Fibroblast of pulmonary artery (primary cell): ENCODE results near the gene LAMB4.
A peak's percentile ranks its signal among the peaks of the same experiment; 100 is the strongest.

Source experiments
- DNase-seq: peaks from one replicate; pipeline ENCODE4 v3.0.0-alpha.2; 2010; ENCODE audit warnings: low read depth
- H3K4me3 ChIP-seq: replicated peaks from 2 replicates; pipeline ENCODE4 v1.5.1; 2011; ENCODE audit warnings: low read depth, mild to moderate bottlenecking, control low read depth, low read length, moderate library complexity
- TF ChIP-seq, protein P1 (sequence below): IDR thresholded peaks from 2 replicates; pipeline ENCODE4 v1.5.1; 2011; ENCODE audit warnings: mild to moderate bottlenecking, control low read depth, low read length, inconsistent platforms; ENCODE audit errors: missing control alignments

The LAMB4 gene

GRCh38 chr7:107995184-107996071 lies 134.7 kb downstream of the LAMB4 start:
- TF ChIP-seq, protein P1, sequence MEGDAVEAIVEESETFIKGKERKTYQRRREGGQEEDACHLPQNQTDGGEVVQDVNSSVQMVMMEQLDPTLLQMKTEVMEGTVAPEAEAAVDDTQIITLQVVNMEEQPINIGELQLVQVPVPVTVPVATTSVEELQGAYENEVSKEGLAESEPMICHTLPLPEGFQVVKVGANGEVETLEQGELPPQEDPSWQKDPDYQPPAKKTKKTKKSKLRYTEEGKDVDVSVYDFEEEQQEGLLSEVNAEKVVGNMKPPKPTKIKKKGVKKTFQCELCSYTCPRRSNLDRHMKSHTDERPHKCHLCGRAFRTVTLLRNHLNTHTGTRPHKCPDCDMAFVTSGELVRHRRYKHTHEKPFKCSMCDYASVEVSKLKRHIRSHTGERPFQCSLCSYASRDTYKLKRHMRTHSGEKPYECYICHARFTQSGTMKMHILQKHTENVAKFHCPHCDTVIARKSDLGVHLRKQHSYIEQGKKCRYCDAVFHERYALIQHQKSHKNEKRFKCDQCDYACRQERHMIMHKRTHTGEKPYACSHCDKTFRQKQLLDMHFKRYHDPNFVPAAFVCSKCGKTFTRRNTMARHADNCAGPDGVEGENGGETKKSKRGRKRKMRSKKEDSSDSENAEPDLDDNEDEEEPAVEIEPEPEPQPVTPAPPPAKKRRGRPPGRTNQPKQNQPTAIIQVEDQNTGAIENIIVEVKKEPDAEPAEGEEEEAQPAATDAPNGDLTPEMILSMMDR = no peak
- peak overlapping the region; percentile 2 for H3K4me3 ChIP-seq
- peak; percentile 90 for DNase-seq

- no peak for DNase-seq
- no peak overlapping the region for H3K4me3 ChIP-seq
- TF ChIP-seq, protein P1 = no peak
These were observed 135.6 kb downstream of the LAMB4 start for GRCh38 chr7:107994421-107995030.

- no peak for DNase-seq
- TF ChIP-seq, protein P1 = no peak
- no peak overlapping the region for H3K4me3 ChIP-seq
These were observed 136.3 kb downstream of the LAMB4 start for GRCh38 chr7:107993891-107994291.

- DNase-seq = peak; percentile 82
- no peak overlapping the region for H3K4me3 ChIP-seq
- TF ChIP-seq, protein P1 = no peak
These were observed 140.4 kb downstream of the LAMB4 start for GRCh38 chr7:107989618-107990373.

- TF ChIP-seq, protein P1 = peak; percentile 23
- H3K4me3 ChIP-seq = no peak overlapping the region
- no peak for DNase-seq
These were observed 147.2 kb downstream of the LAMB4 start for GRCh38 chr7:107982918-107983389.

GRCh38 chr7:107982042-107982840 lies 147.9 kb downstream of the LAMB4 start:
- H3K4me3 ChIP-seq = no peak overlapping the region
- TF ChIP-seq, protein P1 = no peak
- no peak for DNase-seq
